Measurements from ENCODE around the gene BTN2A1. TPM values are rescaled to one million over a fixed set of nuclear protein-coding genes. Genes with fewer than 3 reads are reported as not detected.
"Not testable (repeated sequence)": the region's sequence is repeated elsewhere in the genome, so short reads cannot be mapped to it uniquely, and the experiment has no call there.

Gene BTN2A1
- total RNA-seq, 1 donor from 2014 or later, result 28.7 TPM

GRCh38 chr6:26427451-26427809 is 30.3 kb upstream of the BTN2A1 start:
- no peak for DNase-seq (ENCODE audit: low spot score)
- H3K36me3 Mint-ChIP-seq (ENCODE audit: low read depth, unreplicated experiment), result peaks cover 58% of the 10 kb centered on the region
- H3K9me3 Mint-ChIP-seq (ENCODE audit: unreplicated experiment), result no peaks in the 10 kb centered on the region
- H3K4me1 Mint-ChIP-seq (ENCODE audit: unreplicated experiment), result peaks cover 37% of the 10 kb centered on the region
- peaks cover under 1% of the 10 kb centered on the region for H3K27me3 Mint-ChIP-seq (ENCODE audit: unreplicated experiment)
- H3K4me3 Mint-ChIP-seq (ENCODE audit: unreplicated experiment), result peak overlapping the region; percentile 21
- H3K27ac Mint-ChIP-seq (ENCODE audit: unreplicated experiment), result no peak overlapping the region
- no peak for TF ChIP-seq CTCF (IDR thresholded peaks at IDR 0.05; ENCODE audit: unreplicated experiment)

- peaks cover 62% of the 10 kb centered on the region for H3K36me3 Mint-ChIP-seq (ENCODE audit: low read depth, unreplicated experiment)
Observed at GRCh38 chr6:26428206-26428605, 29.5 kb upstream of the BTN2A1 start.

GRCh38 chr6:26430787-26431186 is 27.0 kb upstream of the BTN2A1 start:
- peaks cover 5% of the 10 kb centered on the region for H3K9me3 Mint-ChIP-seq (ENCODE audit: unreplicated experiment)
- H3K27ac Mint-ChIP-seq (ENCODE audit: unreplicated experiment), result no peak overlapping the region
- H3K4me3 Mint-ChIP-seq (ENCODE audit: unreplicated experiment), result peak overlapping the region; percentile 44
- TF ChIP-seq CTCF (IDR thresholded peaks at IDR 0.05; ENCODE audit: unreplicated experiment), result no peak
- H3K4me1 Mint-ChIP-seq (ENCODE audit: unreplicated experiment), result peaks cover 24% of the 10 kb centered on the region
- peaks cover 67% of the 10 kb centered on the region for H3K36me3 Mint-ChIP-seq (ENCODE audit: low read depth, unreplicated experiment)
- DNase-seq (ENCODE audit: low spot score), result no peak
- no peaks in the 10 kb centered on the region for H3K27me3 Mint-ChIP-seq (ENCODE audit: unreplicated experiment)

More at GRCh38 chr6:26428206-26428605, 29.5 kb upstream of the BTN2A1 start:
- Mint-ChIP-seq H3K27ac (ENCODE audit: unreplicated experiment) (no peak overlapping the region), H3K4me1 (ENCODE audit: unreplicated experiment) (peaks cover 34% of the 10 kb centered on the region), H3K9me3 (ENCODE audit: unreplicated experiment) (no peaks in the 10 kb centered on the region), H3K27me3 (ENCODE audit: unreplicated experiment) (no peaks in the 10 kb centered on the region), H3K4me3 (ENCODE audit: unreplicated experiment) (no peak overlapping the region)
- no peak for TF ChIP-seq CTCF (IDR thresholded peaks at IDR 0.05; ENCODE audit: unreplicated experiment)
- DNase-seq (ENCODE audit: low spot score), result no peak

GRCh38 chr6:26431258-26432172 is 26.2 kb upstream of the BTN2A1 start:
- Mint-ChIP-seq H3K4me1 (ENCODE audit: unreplicated experiment) (peaks cover 19% of the 10 kb centered on the region), H3K36me3 (ENCODE audit: low read depth, unreplicated experiment) (peaks cover 66% of the 10 kb centered on the region), H3K27me3 (ENCODE audit: unreplicated experiment) (peaks cover 3% of the 10 kb centered on the region), H3K9me3 (ENCODE audit: unreplicated experiment) (peaks cover 5% of the 10 kb centered on the region), H3K27ac (ENCODE audit: unreplicated experiment) (no peak overlapping the region), H3K4me3 (ENCODE audit: unreplicated experiment) (peak overlapping the region; percentile 27)
- DNase-seq (ENCODE audit: low spot score), result no peak
- TF ChIP-seq CTCF (IDR thresholded peaks at IDR 0.05; ENCODE audit: unreplicated experiment), result no peak

- no peak for TF ChIP-seq CTCF (IDR thresholded peaks at IDR 0.05; ENCODE audit: unreplicated experiment)
- Mint-ChIP-seq H3K4me1 (ENCODE audit: unreplicated experiment) (peaks cover 19% of the 10 kb centered on the region), H3K36me3 (ENCODE audit: low read depth, unreplicated experiment) (peaks cover 61% of the 10 kb centered on the region), H3K9me3 (ENCODE audit: unreplicated experiment) (peaks cover 5% of the 10 kb centered on the region), H3K27me3 (ENCODE audit: unreplicated experiment) (peaks cover 3% of the 10 kb centered on the region), H3K4me3 (ENCODE audit: unreplicated experiment) (no peak overlapping the region), H3K27ac (ENCODE audit: unreplicated experiment) (no peak overlapping the region)
- DNase-seq (ENCODE audit: low spot score), result no peak
Observed at GRCh38 chr6:26432627-26433201, 25.0 kb upstream of the BTN2A1 start.

- peak overlapping the region; percentile 54 for H3K4me3 Mint-ChIP-seq (ENCODE audit: unreplicated experiment)
- H3K27ac Mint-ChIP-seq (ENCODE audit: unreplicated experiment); DNase-seq (ENCODE audit: low spot score); H3K9me3 Mint-ChIP-seq (ENCODE audit: unreplicated experiment); H3K27me3 Mint-ChIP-seq (ENCODE audit: unreplicated experiment): not testable (repeated sequence)
- peaks cover 17% of the 10 kb centered on the region for H3K4me1 Mint-ChIP-seq (ENCODE audit: unreplicated experiment)
- peaks cover 56% of the 10 kb centered on the region for H3K36me3 Mint-ChIP-seq (ENCODE audit: low read depth, unreplicated experiment)
Observed at GRCh38 chr6:26433680-26434079, 24.1 kb upstream of the BTN2A1 start.
